HepG2 (cell line): Measurements from ENCODE around the gene CDX1. TPM values are rescaled to one million over a fixed set of nuclear protein-coding genes. Genes with fewer than 3 reads are reported as not detected.

Source experiments
- ATAC-seq: fragments of 200-7000 bp; cut with Tn5 transposase; 3 replicates; pipeline ENCODE4 v1.9.1; 2020; ENCODE audit warnings: mild to moderate bottlenecking, moderate library complexity
- BruUV-seq: library from RNA; stranded (reverse); fragments of 400-500 nt; replicated peaks from 2 replicates; lab custom pipeline; 2021; lab: Mats Ljungman, UMichigan
- CTCF ChIA-PET: fragments of 300-600 bp; formaldehyde crosslinking; extraction: SDS; loops from one replicate; lab custom pipeline; 2021; ENCODE audit warnings: low total read pairs, inconsistent platforms, low intra/inter-chr PET ratio; lab: Yijun Ruan, JAX
- POLR2A ChIA-PET: fragments of 350-600 bp; sonication (Branson Sonifier 250); formaldehyde crosslinking; loops from one replicate; lab custom pipeline; 2020; ENCODE audit warnings: antibody characterized with exemption, inconsistent platforms; lab: Yijun Ruan, JAX
- DNase-seq: peaks from one replicate; pipeline ENCODE4 v3.0.0-alpha.2; 2015; ENCODE audit warnings: low spot score
- FAIRE-seq: peaks from 3 replicates; lab custom pipeline; 2011; peaks lifted over from hg19 to GRCh38; lab: Jason Lieb, UNC
- H2AFZ ChIP-seq: one replicate; pipeline ENCODE4 v1.6.1; 2011; ENCODE audit warnings: low read length, inconsistent platforms
- H3K27ac ChIP-seq: fragments of 300-600 bp; 3 replicates; pipeline ENCODE4 v1.8.0; 2011; ENCODE audit warnings: mixed run types, mild to moderate bottlenecking, mixed read lengths, low read length, inconsistent platforms; ENCODE audit not compliant: insufficient read depth; ENCODE audit errors: extremely low read length
- H3K27me3 ChIP-seq, 2 experiments: fragments of 200-600 bp in 1 of 2; 2 replicates in 1 of 2; 3 replicates in 1 of 2; pipeline versions ENCODE4 v1.6.0 to v1.8.0; 2011; ENCODE audit warnings: low read length in 2 of 2, mild to moderate bottlenecking in 2 of 2, moderate library complexity in 2 of 2, inconsistent platforms in 1 of 2; ENCODE audit not compliant: insufficient read depth in 2 of 2, control insufficient read depth in 1 of 2
- H3K36me3 ChIP-seq, 2 experiments: fragments of 200-600 bp in 1 of 2; replicated peaks in 1 of 2; 2 replicates in 1 of 2; 3 replicates in 1 of 2; pipeline versions ENCODE4 v1.5.1 to v1.8.0; 2011; ENCODE audit warnings: low read length in 2 of 2, inconsistent platforms in 1 of 2; ENCODE audit not compliant: insufficient read depth in 2 of 2, control insufficient read depth in 1 of 2
- H3K4me1 ChIP-seq: 2 replicates; pipeline ENCODE4 v1.5.1; 2012; ENCODE audit warnings: low read length, inconsistent platforms; ENCODE audit not compliant: insufficient read depth
- H3K4me2 ChIP-seq: 2 replicates; pipeline ENCODE4 v1.6.0; 2011; ENCODE audit warnings: low read depth, low read length, inconsistent platforms
- H3K4me3 ChIP-seq, 3 experiments: fragments of 200-600 bp in 1 of 3; sonication (generic), shearing (Covaris generic) in 1 of 3; replicated peaks in 1 of 3; 2 replicates each; pipeline ENCODE4 v1.5.1; 2011 to 2016; ENCODE audit warnings: low read length in 3 of 3, inconsistent platforms in 2 of 3, low read depth in 2 of 3, mild to moderate bottlenecking in 2 of 3, control low read depth in 1 of 3, mixed read lengths in 1 of 3; ENCODE audit not compliant: insufficient read depth in 1 of 3
- H3K79me2 ChIP-seq: one replicate; pipeline ENCODE4 v1.6.1; 2011; ENCODE audit warnings: low read length, inconsistent platforms; ENCODE audit not compliant: insufficient read depth
- H3K9ac ChIP-seq: 2 replicates; pipeline ENCODE4 v1.6.0; 2011; ENCODE audit warnings: mild to moderate bottlenecking, low read depth, low read length, inconsistent platforms; ENCODE audit not compliant: insufficient read depth
- H3K9me3 ChIP-seq: 2 replicates; pipeline ENCODE4 v1.5.1; 2012; ENCODE audit warnings: mild to moderate bottlenecking, low read length
- H4K20me1 ChIP-seq: 2 replicates; pipeline ENCODE4 v1.6.0; 2011; ENCODE audit warnings: inconsistent platforms, mild to moderate bottlenecking, low read length, moderate library complexity; ENCODE audit not compliant: insufficient read depth
- HIVEP1 ChIP-seq: sonication (generic); formaldehyde crosslinking; IDR thresholded peaks from 2 replicates; pipeline ENCODE4 v1.4.0; 2020; ENCODE audit warnings: mild to moderate bottlenecking, missing genetic modification reagents
- KDM3A ChIP-seq: IDR thresholded peaks from 2 replicates; pipeline ENCODE4 v1.6.1; 2018; ENCODE audit warnings: low read depth, missing compliant biosample characterization
- TFE3 ChIP-seq: IDR thresholded peaks from 2 replicates; pipeline ENCODE4 v1.6.1; 2016
- ZNF503 ChIP-seq: sonication (generic); formaldehyde crosslinking; IDR thresholded peaks from 2 replicates; pipeline ENCODE4 v1.4.0; 2020; ENCODE audit warnings: missing genetic modification reagents
- ZNF678 ChIP-seq: sonication (generic); formaldehyde crosslinking; IDR thresholded peaks from 2 replicates; pipeline ENCODE4 v1.4.0; 2020; ENCODE audit warnings: mild to moderate bottlenecking, missing genetic modification reagents
- WGBS: methylation state at CpG from one replicate; pipeline ENCODE4 v1.1.6; 2017; ENCODE audit warnings: low lambda C conversion rate; 5-methylcytosine and 5-hydroxymethylcytosine counted together
- in situ Hi-C: cut with HindIII; loops from 2 replicates; pipeline ENCODE4 v1.10.0; 2017; ENCODE audit warnings: low pct_unique_long_range_greater_than_20kb; ENCODE audit not compliant: extremely low pct_ligation_motif_present
- intact Hi-C: fragments of 100-400 bp; cut with micrococcal nuclease; formaldehyde crosslinking; loops from one replicate; pipeline ENCODE4 v1.10.0; 2022; ENCODE audit not compliant: unreplicated experiment
- polyA plus RNA-seq, 8 experiments: library from polyadenylated mRNA; depleted of rRNA in 3 of 8; stranded (reverse) in 7 of 8; unstranded in 1 of 8; fragments of >200 nt; fragmentation: Illumina TruSeq in 4 of 8; extraction: Trizol in 4 of 8; gene quantifications; 2 replicates each; pipeline versions ENCODE4 v1.2.1 to v1.2.3, GENCODE V29; 2011 to 2016; ENCODE audit warnings: low read depth in 4 of 8, missing spikeins in 1 of 8, mixed read lengths in 1 of 8; ENCODE audit not compliant: insufficient read depth in 1 of 8
- total RNA-seq, 5 experiments: library from RNA; depleted of rRNA; stranded (reverse); fragments of >200 nt; fragmentation: Illumina TruSeq; extraction: Trizol; gene quantifications; 2 replicates each; pipeline ENCODE4 v1.2.3, GENCODE V29; 2016; ENCODE audit warnings: low read depth in 1 of 5

Gene CDX1
- total and polyA plus RNA-seq, 2 of the 13 experiments (the other 11 are each of a cell fraction or from before 2014, with no cell fraction given) = not detected

GRCh38 chr5:150178262-150178661 is 11.7 kb downstream of the CDX1 start (continued):
- TF ChIP-seq ZNF503 (CRISPR knock-in tag) = no peak

- POLR2A ChIA-PET = interaction anchor here (1.5 kb wide), 1 partner anchor 42 kb away, joined by 3 read pairs; no protein-coding TSS in a partner anchor
- TF ChIP-seq KDM3A (CRISPR knock-in tag) (no peak), HIVEP1 (CRISPR knock-in tag) (no peak), ZNF678 (CRISPR knock-in tag) (no peak), TFE3 (CRISPR knock-in tag) (no peak)
- no peak overlapping the region for H3K9ac ChIP-seq
- no peak overlapping the region for H3K4me3 ChIP-seq
- WGBS = 48% methylated on average over 6 of the region's 7 CpGs
- H3K9me3 ChIP-seq = no peaks in the 10 kb centered on the region
- ATAC-seq (no peak), DNase-seq (no peak), FAIRE-seq (no peak)
- in situ Hi-C loops = loop anchor here (5.0 kb wide), 1 partner anchor 52 kb away; no protein-coding TSS in a partner anchor
- CTCF ChIA-PET = no interaction called here
- H3K27me3 ChIP-seq = peaks cover 4 to 13% of the 10 kb centered on the region in 2 experiments; a peak in 4 of 5 replicates
- BruUV-seq = no TSS peak
- no peaks in the 10 kb centered on the region for H3K36me3 ChIP-seq
- H3K79me2 ChIP-seq = no peaks in the 10 kb centered on the region
- no peak overlapping the region for H3K27ac ChIP-seq
- intact Hi-C loops = no loop called here
- no peak overlapping the region for H3K4me2 ChIP-seq
- H3K4me1 ChIP-seq = peaks cover 14% of the 10 kb centered on the region
- H2AFZ ChIP-seq = no peak overlapping the region
- no peaks in the 10 kb centered on the region for H4K20me1 ChIP-seq
Observed at GRCh38 chr5:150179019-150179620, 12.5 kb downstream of the CDX1 start.
